ENCODE measurements around the gene WIPF2.

- TF ChIP-seq REST (IDR thresholded peaks at IDR 0.05; ENCODE audit: insufficient read depth in 1 of 2, low read depth in 2 of 2, low read length in 2 of 2) (no peak), POLR2AphosphoS5 (IDR thresholded peaks at IDR 0.05; ENCODE audit: low read depth, low read length) (no peak), SIN3A (IDR thresholded peaks at IDR 0.05; ENCODE audit: borderline replicate concordance, insufficient read depth, low read length) (no peak), TAF1 (IDR thresholded peaks at IDR 0.05; ENCODE audit: borderline replicate concordance, insufficient read depth, low read length) (no peak), FOXP2 (optimal IDR thresholded peaks at IDR 0.05; ENCODE audit: borderline replicate concordance, extremely low read depth, extremely low read length, insufficient read depth) (no peak)
Observed at GRCh38 chr17:40329839-40330794, 111.0 kb downstream of the WIPF2 start.

All from PFSK-1 (cell line).